Islet of Langerhans (tissue), 1 donor: Measurements from ENCODE around the gene MXD4.

Source experiments
- FAIRE-seq: peaks from one replicate; lab custom pipeline; 2011; peaks lifted over from hg19 to GRCh38; lab: Jason Lieb, UNC

Gene MXD4

GRCh38 chr4:2291705-2292645 is 30.1 kb upstream of the MXD4 start:
- no peak for FAIRE-seq

GRCh38 chr4:2290974-2291704 is 29.2 kb upstream of the MXD4 start:
- FAIRE-seq = no peak

- FAIRE-seq = no peak
Observed at GRCh38 chr4:2290488-2290887, 28.6 kb upstream of the MXD4 start.

- no peak for FAIRE-seq
Observed at GRCh38 chr4:2289955-2290333, 28.0 kb upstream of the MXD4 start.

GRCh38 chr4:2289311-2289954 is 27.5 kb upstream of the MXD4 start:
- no peak for FAIRE-seq

GRCh38 chr4:2288051-2288541 is 26.2 kb upstream of the MXD4 start:
- no peak for FAIRE-seq

- FAIRE-seq = no peak
Observed at GRCh38 chr4:2287594-2287915, 25.6 kb upstream of the MXD4 start.

GRCh38 chr4:2286904-2287593 is 25.1 kb upstream of the MXD4 start:
- no peak for FAIRE-seq

GRCh38 chr4:2285613-2286381 is 23.9 kb upstream of the MXD4 start:
- FAIRE-seq = no peak

- no peak for FAIRE-seq
Observed at GRCh38 chr4:2284934-2285612, 23.2 kb upstream of the MXD4 start.

GRCh38 chr4:2284161-2284933 is 22.4 kb upstream of the MXD4 start:
- no peak for FAIRE-seq

GRCh38 chr4:2283199-2283711 is 21.3 kb upstream of the MXD4 start:
- no peak for FAIRE-seq

- no peak for FAIRE-seq
Observed at GRCh38 chr4:2281575-2282343, 19.9 kb upstream of the MXD4 start.

GRCh38 chr4:2280531-2281300 is 18.8 kb upstream of the MXD4 start:
- FAIRE-seq = no peak

- no peak for FAIRE-seq
Observed at GRCh38 chr4:2277956-2278355, 16.0 kb upstream of the MXD4 start.

- FAIRE-seq = no peak
Observed at GRCh38 chr4:2276581-2277325, 14.8 kb upstream of the MXD4 start.

GRCh38 chr4:2275546-2276251 is 13.8 kb upstream of the MXD4 start:
- no peak for FAIRE-seq
